Subcutaneous adipose tissue (tissue), 4 donors: ENCODE results near the gene ABCC3. TPM values are rescaled to one million over a fixed set of nuclear protein-coding genes. Genes with fewer than 3 reads are reported as not detected.

Experiments
- total RNA-seq, 4 donors: library from RNA; depleted of rRNA; stranded (reverse); fragments of >200 nt; gene quantifications; one replicate each; pipeline ENCODE4 v1.1.0, GENCODE V29; 2016
- TF ChIP-seq, protein P1 (sequence below): fragments of 450-650 bp; IDR thresholded peaks from one replicate; pipeline ENCODE4 v1.5.1; 2016; ENCODE audit warnings: low read depth, mild to moderate bottlenecking, control low read depth, antibody characterized with exemption, moderate library complexity

The ABCC3 gene
- total RNA-seq, 4 donors from 2014 or later: 12.2 to 23.1 (median 15.5) TPM

DNA sequence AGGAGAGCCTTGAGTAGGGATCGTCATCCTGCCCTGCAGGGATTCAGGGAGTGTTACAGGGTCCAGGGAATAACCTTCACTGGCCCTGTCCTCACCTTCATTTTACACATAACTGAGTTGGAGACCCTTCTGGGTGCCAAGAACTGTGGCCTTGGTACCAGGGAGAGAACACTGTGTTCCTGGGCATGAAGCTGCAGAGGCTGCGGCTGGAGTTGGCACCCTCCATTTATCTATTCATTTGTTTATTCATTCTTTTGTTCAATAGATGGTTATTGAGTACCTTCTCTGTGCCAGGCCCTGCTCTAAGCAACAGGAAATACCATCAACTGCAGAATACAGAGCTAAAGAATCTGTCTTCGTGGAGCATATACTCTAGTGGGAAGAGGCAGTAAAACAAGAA lies 6.7 kb downstream of the ABCC3 start:
- TF ChIP-seq, protein P1, sequence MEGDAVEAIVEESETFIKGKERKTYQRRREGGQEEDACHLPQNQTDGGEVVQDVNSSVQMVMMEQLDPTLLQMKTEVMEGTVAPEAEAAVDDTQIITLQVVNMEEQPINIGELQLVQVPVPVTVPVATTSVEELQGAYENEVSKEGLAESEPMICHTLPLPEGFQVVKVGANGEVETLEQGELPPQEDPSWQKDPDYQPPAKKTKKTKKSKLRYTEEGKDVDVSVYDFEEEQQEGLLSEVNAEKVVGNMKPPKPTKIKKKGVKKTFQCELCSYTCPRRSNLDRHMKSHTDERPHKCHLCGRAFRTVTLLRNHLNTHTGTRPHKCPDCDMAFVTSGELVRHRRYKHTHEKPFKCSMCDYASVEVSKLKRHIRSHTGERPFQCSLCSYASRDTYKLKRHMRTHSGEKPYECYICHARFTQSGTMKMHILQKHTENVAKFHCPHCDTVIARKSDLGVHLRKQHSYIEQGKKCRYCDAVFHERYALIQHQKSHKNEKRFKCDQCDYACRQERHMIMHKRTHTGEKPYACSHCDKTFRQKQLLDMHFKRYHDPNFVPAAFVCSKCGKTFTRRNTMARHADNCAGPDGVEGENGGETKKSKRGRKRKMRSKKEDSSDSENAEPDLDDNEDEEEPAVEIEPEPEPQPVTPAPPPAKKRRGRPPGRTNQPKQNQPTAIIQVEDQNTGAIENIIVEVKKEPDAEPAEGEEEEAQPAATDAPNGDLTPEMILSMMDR: no peak

DNA sequence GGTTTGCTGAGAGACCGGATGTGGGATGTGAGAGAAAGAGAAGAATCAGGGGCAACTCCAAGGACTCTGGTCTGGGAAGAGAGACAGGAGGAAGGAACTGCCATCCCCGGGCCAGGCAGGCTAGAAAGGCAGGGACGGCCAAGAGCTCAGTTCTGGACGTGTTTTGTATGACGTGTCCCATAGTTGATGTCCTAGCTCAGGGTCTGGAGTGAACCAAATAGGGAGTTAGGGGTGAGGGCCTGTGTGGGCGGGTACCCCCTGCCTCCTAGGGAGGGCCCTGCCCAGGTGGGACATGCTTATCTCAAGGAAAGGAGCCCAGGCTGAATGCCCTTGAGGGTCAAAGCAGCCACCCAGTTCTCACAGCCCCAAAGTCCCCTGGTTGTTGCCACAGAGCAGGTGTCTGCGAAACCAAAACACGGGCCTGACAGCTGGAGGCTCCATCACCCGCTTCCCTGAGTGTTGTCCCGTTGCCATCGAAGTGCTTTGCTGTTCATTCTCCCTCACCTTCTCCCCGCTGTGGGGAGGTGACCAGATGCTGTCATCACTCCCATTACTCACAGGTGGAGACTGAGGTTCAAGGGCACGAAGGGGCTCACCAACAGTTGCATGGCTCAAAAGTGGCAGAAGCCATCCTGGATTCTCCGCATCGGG lies 7.5 kb downstream of the ABCC3 start:
- TF ChIP-seq, protein P1: no peak

DNA sequence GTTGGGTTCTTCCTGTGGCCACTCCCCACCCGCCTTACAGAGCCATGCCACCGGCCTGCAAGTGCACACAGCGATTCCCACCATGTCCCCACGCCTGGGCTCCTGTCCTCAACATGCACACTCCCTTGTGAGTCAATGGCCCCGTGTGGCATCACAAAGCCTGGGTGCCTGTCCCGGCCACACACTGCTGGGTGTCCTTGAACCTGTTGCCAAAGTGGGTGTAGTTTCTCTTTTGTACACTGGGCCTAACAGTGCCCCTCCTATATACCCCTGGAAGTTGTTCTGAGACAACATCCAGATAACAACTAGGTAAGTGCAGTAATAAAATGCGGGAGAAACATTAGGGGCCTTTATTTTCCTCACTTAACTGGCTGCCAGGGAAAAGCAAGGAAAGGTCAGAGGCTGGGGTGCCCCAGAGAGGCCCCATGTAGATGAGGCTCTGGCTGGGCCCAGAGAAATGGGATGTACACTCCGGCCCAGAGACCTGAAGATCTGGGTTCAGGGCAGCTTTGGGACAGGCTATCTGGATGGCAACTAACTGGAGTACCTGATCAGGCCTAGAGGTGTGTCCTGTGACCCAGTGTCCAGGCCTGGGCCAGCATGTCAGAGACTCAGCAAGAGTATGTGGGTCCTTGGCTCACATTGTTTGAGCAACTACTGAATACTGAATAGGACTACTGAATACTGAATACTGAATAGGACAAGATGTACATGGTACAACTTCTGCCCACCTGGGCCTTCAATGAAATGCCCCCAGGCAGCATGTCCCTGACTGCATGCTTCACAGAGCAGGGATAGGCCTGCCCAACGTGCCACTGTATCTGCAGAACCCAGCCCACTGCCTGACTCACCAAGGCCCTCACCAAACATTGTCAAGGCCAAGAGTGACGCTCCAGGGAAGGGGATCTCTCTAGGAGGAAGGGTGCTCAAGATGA lies 8.3 kb downstream of the ABCC3 start:
- TF ChIP-seq, protein P1: no peak

DNA sequence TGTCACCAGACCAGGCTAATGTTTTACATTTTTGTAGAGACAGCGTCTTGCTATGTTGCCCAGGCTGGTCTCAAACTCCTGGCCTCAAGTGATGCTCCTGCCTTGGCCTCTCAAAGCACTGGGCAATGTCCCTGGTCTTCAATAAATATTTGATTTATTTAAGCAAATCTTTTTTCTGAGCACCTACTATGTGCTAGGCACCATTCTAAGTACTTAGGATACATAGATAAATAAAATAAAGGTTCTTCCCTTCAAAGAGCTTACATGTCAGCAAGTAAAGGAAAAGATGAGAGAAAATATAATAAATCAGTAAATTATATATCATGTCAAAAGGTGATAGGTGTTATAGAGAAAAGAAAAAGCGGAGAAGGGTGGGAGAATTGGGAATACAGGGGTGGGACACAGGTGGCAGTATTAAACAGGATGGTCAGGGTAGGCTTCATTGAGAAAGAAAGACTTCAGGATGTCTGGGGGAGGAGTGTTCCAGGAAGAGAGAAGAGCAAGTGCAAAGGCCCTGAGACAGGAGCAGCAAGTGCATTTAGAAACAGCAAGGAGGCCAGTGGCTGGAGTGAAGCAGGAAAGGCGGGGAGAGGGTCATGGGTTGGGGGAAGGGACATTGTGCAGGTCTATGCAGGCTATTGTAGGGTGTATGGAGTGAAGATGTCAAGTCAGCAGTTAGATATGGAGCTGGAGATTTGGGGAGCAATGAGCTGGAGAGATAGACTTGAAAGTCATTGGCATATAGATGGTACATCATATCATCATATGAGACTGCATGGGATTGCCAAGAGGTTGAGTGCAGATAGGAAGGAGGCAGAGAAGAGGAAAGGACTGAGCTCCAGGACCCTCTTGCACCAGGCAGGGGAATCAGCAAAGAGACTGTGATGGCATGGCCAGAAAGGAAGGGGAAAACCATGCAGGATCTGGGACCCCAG lies 11.3 kb downstream of the ABCC3 start:
- TF ChIP-seq, protein P1: no peak

DNA sequence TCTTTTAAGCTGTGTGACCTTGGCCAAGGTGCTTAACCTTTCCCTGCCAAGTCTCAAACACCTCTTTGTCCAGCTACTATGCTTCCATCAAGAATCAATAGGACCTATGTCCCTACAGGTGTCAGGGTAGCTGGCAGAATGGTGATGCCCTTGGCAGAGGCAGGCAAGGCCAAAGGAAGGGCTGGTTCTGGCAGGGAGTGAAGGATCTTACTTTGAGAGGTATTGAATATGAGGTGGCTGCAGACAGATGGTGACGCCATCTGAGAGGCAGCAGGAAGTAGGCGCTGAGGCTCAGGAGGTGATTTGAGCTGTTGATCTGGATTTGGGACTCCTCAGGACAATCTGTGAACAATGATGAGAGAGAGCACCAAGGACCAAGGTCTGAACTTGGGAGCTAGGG lies 12.5 kb downstream of the ABCC3 start:
- TF ChIP-seq, protein P1: no peak

DNA sequence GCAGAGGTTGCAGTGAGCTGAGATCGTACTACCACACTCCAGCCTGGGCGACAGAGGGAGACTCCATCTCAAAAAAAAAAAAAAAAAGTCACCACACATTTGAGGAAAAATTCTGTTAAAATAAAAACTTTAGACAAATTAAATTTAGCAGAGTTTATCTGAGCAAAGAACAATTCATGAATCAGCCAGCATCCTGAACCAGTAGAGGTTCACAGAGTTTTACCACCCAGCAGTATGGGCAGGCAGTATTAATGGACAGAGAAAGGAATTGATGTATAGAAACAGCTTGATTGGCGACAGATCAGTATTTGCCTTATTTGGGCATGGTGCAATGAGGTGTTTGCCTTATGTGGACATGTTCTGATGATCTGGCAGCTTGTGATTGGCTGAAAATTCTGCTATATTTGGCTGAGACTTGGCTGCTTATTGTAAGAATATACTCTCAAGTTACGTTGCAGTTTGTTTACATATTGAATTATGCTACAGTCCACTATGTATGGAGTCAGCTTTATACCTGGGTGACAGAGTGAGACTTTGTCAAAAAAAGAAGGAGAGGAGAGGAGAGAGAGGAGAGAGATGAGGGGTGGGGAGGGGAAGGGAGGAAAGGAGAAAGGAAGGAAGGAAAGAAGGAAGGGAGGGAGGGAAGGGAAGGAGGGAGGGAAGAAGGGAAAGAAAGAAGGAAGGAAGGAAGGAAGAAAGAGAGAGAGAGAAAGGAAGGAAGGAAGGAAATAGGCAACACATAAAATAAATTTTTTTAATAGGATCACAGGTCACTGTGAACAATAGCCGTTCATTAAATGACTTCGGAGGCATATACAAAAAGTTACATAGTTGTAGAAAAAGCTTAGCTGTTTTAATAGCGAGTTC lies 14.6 kb downstream of the ABCC3 start:
- TF ChIP-seq, protein P1: no peak
